NOMO-1 treated with dmso at 0.1 percent for 144 hours (cell line): ENCODE measurements around the gene ARRDC3.
"Not testable (repeated sequence)": the region's sequence is repeated elsewhere in the genome, so short reads cannot be mapped to it uniquely, and the experiment has no call there.

Experiments used
- DNase-seq: peaks from one replicate; lab custom pipeline; 2025; ENCODE audit not compliant: unreplicated experiment; lab: John Stamatoyannopoulos, UW

The ARRDC3 gene, protein sequence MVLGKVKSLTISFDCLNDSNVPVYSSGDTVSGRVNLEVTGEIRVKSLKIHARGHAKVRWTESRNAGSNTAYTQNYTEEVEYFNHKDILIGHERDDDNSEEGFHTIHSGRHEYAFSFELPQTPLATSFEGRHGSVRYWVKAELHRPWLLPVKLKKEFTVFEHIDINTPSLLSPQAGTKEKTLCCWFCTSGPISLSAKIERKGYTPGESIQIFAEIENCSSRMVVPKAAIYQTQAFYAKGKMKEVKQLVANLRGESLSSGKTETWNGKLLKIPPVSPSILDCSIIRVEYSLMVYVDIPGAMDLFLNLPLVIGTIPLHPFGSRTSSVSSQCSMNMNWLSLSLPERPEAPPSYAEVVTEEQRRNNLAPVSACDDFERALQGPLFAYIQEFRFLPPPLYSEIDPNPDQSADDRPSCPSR

DNA sequence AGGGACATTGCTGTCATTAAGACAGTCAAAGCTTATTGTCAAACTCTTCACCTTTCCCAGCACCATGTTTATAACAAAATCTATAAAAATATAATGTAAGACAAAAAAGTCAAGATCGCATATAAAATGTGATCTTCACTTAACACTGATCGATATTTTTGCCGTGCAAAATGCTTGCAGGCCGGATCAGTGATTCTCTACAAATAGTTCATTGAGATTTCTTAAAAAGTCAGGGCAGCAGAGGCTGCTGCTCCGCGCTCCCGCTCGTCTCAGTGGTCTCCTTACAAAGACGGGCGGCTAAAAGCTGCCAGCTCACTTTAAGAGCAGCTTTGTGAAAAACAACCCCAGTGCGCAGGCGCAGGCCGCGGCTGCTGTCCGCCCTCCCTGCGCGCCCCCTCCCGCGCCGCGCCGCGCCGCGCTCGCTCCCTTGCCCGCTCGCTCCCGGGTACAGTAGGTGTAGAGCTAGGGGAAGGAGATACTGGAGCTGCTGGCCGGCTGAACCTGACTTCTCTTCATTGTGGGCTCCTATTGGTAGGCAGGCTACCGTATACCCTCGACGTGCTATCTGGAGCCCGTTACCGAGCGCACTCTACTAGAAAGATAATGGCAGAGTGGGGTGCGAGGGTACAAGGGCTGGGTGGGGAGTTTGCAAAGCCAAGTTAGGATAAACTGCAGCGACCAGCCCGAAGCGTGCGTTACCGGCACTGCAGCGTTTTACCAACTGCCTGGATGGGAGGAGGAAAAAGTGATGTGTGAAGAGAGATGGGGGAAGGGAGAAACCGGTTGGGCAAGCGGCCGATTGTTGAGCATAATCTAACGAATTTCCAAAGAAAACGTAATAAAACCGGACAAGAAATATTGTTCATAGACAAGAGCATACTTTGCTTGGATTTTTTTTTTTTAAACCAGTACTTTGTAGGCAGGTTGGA, at the start of gene ARRDC3:
TSS of gene ARRDC3 (minus strand) at position 291 of the 929 bp plus-strand sequence. CDS start at position 66, 225 bp downstream.
- DNase-seq: peak; percentile 95

DNA sequence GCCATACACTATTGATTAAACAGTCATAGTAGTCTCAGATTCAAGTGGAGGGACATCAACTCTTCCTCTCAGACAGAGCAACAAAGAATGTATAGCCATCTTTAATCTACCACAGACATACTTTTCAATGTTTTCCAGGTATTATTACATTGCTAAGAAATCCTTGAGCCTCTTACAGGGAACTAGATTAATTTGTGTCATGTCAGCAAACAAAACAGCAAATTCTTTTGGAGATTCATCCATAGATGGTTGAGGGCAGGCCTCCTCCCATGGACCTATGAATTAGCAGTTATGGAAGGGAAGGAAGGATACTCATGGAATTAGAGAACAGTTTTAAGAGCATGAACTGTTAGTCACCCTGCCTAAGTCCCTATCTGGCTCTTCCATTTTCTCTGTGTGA, 47.8 kb upstream of the ARRDC3 start:
- DNase-seq: no peak

DNA sequence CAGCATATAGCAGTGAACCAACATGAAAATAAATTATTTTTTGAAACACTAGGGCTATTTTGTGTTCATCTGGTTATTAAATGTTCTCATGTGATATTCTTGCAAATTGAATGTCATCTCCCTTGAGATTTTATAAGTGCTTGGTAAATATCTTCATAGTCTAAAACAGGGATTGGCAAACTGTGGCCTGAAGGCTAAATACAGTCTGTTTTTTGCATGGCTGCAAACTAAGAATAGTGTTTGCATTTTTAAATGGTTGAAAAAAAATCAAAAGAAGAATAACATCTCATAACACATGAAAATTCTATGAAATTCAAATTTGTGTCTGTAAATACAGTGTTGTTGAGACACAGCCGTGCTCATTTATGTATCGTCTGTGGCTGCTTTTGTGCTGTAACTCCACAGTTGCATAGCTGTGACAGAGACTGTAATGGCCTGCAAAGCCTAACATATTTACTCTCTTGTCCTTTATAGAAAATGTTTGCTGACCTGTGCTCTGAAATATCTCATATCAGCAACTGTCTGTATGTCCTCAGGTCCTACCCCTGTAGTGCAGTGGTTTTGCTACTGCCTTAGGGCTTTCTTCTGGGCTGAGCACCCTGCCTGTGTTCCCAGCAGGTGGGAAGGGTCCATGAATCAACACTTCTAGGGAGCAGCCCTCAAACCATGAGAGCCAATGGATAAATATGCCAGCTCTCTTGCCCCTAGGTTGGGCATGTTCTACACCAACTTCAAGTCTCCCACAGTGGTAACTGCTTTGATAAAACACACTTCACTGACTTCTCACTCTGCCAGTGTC, 41.7 kb upstream of the ARRDC3 start:
- DNase-seq: no peak

DNA sequence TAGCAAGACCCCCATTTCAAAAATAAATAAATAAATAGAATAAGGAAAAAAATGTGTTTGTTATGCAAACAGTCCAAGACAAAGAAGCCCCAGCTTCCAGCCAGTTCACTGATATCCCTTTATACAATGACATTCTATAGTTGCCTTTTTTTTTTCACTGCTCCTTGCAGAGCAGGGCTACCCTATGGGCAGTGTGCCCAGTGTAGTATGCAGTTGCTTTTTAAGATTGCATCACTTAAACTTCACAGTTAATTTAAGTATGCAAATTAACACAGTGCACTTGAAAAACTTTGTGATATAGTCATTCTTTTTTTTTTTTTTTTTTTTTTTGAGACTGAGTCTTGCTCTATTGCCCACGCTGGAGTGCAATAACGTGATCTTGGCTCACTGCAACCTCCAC, 40.8 kb upstream of the ARRDC3 start:
- no peak for DNase-seq

DNA sequence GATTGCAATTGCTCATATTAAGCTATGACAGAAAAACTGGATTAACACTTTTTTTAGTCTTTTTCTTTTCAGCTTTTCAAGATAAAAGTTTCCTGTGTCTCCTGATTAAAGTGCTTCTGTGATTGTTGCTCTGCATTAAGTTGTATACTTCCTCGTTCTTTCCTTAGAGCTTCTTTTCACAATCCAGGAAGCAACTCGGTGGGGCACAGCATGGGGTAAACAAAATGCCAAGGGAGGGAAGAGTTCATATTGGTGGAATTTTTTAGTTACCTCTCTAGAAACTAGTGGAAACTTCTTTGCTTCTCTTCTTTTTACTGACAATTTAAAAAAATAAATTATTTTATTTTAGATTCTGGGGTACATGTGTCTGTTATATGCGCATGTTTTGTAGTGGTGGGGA, 37.8 kb upstream of the ARRDC3 start:
- no peak for DNase-seq

DNA sequence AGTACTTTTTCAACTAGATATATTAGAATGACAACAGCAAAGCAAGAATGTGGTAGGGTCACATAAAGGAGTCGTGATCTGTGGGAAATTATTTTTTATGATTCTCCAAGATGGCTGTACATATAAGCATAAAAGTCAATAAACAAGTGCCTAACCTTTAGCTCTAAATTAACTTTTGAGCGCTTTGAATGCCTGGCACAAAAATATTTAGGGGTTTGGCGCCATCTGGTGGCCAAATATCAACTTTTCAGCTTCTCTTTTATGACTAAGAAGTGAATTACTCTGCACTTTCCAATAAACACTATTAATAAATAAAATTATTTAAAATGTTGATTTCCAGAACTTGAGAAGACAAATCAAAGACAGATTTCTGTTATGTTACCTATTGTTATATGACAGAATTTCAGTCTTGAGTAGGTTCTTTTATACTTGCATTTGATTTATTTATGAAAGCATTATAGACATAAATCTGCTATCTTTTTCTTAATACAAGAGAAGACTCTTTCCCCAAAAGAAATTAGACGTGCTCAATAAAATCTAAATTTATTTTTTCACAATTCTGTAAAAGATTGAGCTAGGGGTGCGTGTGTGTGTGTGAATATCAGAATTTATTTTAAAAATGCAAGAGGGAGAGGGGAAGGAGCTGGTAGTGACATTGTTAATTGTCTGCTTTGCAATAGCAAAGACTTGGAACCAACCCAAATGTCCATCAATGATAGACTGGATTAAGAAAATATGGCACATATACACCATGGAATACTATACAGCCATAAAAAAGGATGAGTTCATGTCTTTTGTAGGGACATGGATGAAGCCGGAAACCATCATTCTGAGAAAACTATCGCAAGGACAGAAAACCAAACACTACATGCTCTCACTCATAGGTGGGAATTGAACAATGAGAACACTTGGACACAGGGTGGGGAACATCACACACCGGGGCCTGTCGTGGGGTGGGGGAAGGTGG, 36.7 kb upstream of the ARRDC3 start:
- peak; percentile 23 for DNase-seq

DNA sequence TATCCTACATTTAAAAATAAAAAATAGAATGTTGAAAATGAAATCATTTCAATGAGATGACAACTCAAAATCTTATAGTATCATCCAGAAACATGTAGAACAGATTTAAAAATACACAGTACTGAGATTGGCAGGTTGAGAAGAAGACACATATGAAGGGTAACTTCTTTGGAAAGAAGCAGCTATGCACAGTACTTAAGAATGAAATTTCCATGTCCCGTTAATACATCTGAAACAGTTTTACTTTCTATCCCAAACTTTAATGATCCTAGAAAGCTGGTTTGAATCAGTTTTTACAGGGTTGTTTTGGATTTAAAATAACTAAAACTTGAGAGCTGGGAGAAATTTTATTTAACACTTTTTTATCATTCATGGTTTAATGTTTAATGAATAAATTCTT, 36.0 kb upstream of the ARRDC3 start:
- no peak for DNase-seq

DNA sequence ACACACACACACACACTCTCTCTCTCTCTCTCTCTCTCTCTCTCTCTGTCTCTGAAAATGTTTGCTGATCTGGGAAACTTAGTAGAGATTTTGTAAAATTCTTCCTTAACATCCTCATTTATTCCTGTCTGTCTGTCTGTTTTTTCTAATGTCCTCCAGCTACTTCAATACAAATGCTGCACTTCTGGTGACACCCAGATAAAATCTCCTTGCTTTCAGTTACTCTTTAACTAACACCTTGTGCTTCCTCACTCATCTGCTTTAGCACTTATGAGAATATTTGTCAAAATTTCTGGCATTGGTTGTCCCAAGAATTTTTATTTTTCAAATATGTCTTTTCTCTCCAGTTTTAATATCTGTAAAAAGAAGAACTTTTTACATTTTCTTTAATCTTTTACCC, 35.0 kb upstream of the ARRDC3 start:
- DNase-seq: no peak

DNA sequence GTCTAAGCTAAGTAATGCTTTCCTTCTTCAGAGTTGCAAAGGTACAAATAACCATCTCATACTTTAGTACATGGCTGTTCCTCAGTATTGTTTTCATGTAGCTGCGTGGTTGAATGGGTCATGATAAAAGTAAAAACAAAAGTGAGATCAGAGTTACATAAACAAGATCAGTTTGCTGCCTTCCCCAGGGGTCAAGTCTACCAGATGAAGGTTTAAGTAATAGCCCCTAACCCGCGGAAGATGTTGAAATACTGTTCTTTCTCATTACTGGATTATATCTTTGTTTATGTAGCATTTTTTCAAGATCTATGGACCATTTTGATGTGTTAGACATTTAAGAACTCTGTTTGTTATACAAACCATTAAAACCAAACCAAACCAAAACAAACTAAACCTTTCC, 34.1 kb upstream of the ARRDC3 start:
- DNase-seq: no peak

DNA sequence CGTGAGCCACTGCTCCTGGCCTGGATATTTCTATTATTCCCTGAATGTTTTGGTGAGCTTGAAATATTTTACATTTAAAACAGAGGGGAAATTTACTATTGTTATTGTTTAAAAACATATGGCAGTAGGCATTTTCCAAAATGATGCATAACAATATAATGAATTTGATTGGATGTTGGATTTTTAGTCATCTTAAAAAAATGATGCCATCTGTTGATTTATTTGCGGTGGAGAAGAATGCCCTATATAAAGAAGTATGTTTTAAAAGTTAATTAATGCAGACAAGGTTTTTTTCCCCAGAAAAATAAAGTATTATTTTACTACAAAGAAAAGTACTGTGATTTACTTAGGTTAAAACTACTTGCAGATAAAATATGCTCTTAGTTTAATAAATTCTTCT, 33.4 kb upstream of the ARRDC3 start:
- DNase-seq: no peak

DNA sequence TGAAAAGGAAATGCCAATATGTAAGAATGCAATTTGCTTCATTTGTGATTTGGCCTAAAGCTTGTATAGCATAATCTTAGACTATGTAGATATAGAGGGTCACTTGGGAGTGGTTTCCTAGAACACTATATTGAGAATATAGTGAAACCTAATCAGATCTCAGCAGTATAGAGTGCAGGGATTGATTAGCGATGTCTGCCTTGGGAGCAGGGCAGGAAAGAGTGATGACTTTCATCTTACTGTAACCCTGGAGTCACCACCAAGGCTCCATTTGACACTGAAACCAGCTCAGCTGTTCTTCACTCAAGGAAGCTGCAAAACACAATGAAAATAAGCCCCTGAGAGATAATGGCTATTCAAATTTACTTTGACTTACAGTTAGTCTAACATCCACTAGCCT, 26.2 kb upstream of the ARRDC3 start:
- DNase-seq: no peak

DNA sequence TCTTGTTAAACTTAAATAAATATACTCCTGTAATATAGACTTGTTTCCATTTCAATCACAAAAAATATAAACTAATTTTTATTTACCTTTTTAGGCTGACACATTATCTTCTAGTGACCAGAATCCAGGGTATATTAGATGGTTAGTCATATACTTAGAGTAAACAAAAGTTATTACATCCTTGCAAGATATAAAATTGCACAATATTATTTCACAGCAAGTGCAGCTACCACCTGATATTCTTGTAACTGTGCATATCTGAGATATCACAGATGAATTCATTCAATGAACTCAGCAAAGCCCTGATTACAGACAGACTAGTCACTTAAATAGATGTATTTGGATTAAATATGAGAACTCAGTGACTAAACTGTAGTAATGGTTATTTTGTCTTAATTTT, 25.6 kb upstream of the ARRDC3 start:
- DNase-seq: no peak

DNA sequence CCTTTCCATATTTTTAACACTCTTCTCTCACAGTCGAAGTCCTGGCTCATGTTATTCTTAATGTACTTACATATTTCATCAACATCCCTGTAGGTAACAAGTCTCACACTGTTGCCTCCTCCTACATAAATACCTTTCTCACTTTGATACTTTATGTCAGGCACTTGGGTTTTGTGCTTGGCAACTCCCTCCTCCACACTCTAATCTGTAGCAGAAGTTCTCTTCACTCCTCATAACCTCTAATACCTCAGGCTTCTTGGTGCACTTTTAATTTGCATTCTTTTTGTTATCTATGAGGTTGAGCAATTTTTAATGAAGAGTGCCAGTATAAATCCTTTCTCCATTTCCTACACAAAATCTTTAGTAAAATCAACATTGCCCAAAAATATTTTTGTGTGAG, 24.1 kb upstream of the ARRDC3 start:
- DNase-seq: no peak

DNA sequence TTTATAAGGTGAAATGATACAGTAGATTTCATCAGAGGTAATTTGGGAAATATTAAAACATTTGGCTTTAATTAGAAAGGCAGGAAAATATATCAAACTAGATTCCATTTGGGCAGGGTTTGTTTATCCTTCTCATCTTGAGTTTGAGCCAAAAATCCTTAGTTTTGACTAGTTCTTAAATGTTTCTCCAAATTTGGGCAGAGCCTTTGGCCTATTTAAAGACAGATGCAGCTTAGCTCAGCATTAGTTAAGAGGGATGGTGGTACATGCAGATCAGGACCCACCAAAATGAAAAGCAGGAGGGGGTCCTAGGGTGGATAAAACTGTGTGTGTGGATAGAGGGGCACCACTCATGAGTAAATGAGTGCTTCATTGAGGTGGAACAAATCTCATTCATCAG, 20.3 kb upstream of the ARRDC3 start:
- no peak for DNase-seq

DNA sequence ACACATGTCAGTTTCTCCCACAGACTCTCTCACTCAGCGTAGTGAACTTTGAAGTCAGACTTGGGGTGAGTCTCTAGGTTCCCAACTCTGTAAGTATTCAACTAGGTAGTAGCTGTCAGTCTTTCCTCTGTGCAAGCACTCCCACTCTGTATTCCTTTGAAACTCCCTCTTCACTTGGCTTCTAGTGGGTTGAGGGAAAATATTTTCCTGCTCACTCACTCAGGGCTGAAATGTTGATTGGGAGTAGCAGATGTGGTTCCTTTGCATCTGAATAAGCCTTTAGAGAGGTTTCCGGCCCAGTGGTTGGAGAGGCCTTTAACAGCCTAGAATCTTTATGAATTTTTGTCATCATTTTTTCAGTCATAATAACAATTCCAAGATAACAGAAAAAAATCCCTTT, 18.1 kb upstream of the ARRDC3 start:
- DNase-seq: no peak

DNA sequence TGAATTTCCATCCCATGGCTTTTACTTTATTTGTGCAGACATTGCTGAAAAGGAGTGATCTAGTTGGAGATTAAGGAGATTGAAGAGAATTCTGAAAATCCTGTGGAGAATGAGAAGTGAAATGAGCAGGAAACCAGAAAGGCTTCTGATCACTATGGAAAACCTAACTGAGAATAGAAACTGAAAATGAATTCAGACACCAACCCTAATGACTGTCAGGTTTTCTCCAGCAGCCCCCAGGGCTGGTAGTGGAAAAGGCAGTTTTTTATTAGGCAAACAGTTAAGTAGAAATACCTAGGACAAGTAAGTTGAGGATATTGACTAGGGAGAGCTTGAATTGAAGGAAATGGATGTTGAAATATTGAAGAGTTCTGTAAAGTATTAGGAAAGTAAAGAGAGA, 14.7 kb upstream of the ARRDC3 start:
- no peak for DNase-seq

DNA sequence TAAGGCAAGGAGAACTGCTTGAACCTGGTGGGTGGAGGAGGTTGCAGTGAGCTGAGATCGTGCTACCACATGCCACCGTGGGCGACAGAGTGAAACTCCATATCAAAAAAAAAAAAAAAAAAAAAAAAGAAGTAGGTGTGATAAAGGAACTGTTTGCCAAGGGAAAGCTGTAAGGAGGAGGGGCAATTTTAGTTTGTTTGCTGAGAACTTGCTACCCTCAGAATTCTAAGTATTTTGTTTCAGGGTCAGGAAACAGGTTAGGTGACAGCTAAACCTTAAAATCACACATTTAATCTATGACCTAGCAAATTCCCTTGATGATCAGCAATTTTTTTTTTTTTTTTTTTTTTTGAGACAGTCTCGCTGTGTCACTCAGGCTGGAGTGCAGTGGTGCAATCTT, 7.2 kb upstream of the ARRDC3 start:
- DNase-seq: no peak

DNA sequence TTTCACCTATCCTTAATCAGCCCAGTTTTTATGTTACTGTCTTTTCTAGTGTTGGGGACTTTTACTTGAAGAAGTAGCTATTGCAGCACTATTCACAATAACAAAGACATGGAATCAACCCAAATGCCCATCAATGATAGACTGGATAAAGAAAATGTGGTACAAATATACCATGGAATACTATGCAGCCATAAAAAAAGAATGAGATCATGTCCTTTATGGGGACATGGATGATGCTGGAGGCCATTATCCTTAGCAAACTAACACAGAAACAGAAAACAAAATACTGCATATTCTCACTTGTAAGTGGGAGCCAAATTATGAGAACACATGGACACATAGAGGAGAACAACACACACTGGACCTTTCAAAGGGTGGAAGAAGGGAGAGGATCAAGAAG, 6.4 kb upstream of the ARRDC3 start:
- not testable (repeated sequence) for DNase-seq

DNA sequence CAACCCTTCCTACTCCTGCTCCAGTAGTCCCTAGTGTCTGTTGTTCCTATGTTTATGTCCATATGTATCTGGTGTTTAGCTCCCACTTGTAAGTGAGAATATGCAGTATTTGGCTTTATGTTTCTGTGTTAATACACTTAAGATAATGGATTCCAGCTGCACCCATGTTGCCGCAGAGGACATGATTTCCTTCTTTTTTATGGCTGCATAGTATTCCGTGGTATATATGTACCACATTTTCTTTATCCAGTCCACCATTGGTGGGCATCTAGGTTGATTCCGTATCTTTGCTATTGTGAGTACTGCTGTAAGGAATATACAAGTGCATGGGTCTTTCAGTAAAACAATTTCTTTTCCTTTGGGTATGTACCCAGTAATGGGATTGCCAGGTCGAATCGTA, 5.2 kb upstream of the ARRDC3 start:
- no peak for DNase-seq

DNA sequence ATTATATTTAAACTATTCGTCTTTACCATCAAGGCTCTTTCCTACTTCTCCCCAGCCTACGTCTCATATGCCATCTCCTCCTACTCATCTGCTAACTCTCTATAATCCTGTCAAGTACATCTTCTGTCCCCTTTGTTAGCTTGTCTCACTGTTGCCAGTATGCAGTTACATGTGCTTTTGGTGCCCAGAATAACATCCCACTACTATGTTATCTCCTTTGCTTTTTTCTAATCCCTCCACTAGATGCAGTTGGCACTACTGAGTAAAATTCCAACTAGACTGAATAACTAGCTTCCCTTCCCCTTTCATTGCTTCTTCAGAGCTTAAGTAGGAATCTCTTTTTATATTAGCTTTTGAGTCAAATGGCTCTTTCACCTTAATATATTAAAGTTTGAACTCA, 3.0 kb upstream of the ARRDC3 start:
- DNase-seq: no peak
